Activated CD8-positive, alpha-beta T cell treated with anti-CD3 and anti-CD28 coated beads, Interleukin-2, amount 10 ng/mL, durations not matched to agents 7 days and 5 days (primary cell): ENCODE data around the gene BIN2. TPM values are rescaled to one million over a fixed set of nuclear protein-coding genes. Genes with fewer than 3 reads are reported as not detected.
"Not testable (repeated sequence)": the region's sequence is repeated elsewhere in the genome, so short reads cannot be mapped to it uniquely, and the experiment has no call there.

ENCODE experiments used
- ATAC-seq: fragments of 150-1000 bp; cut with Tn5 transposase; one replicate; pipeline ENCODE4 v1.10.0; 2021; ENCODE audit warnings: moderate library complexity
- CTCF ChIA-PET: fragments of 350-600 bp; sonication (Branson Sonifier 250); formaldehyde crosslinking; loops from one replicate; lab custom pipeline; 2021; ENCODE audit warnings: antibody characterized with exemption; lab: Charles Lee
- POLR2A ChIA-PET: fragments of 350-600 bp; sonication (Branson Sonifier 250); formaldehyde crosslinking; loops from one replicate; lab custom pipeline; 2021; ENCODE audit warnings: antibody characterized with exemption; lab: Charles Lee
- DNase-seq: peaks from one replicate; pipeline ENCODE4 v3.0.0-alpha.2; 2020
- H3K27ac Mint-ChIP-seq: one replicate; pipeline ENCODE4 v1.8.0; 2021; ENCODE audit warnings: mild to moderate bottlenecking, mixed read lengths
- H3K27me3 Mint-ChIP-seq: one replicate; pipeline ENCODE4 v1.8.0; 2021; ENCODE audit warnings: low read depth, mixed read lengths
- H3K36me3 Mint-ChIP-seq: one replicate; pipeline ENCODE4 v1.8.0; 2021; ENCODE audit warnings: low read depth, mixed read lengths
- H3K4me1 Mint-ChIP-seq: one replicate; pipeline ENCODE4 v1.8.0; 2021; ENCODE audit warnings: low read depth, mixed read lengths
- H3K4me3 Mint-ChIP-seq: one replicate; pipeline ENCODE4 v1.8.0; 2021; ENCODE audit warnings: mild to moderate bottlenecking, mixed read lengths
- H3K9me3 Mint-ChIP-seq: one replicate; pipeline ENCODE4 v1.8.0; 2022; ENCODE audit warnings: mixed read lengths; ENCODE audit not compliant: insufficient read depth
- total RNA-seq, 2 experiments: library from RNA; stranded (reverse); gene quantifications; one replicate each; pipeline ENCODE4 v1.2.3, GENCODE V29; 2021

Gene BIN2
- total RNA-seq, 2 experiments from 2014 or later: 158 to 161 TPM

GRCh38 chr12:51311389-51311788 is 12.6 kb downstream of the BIN2 start:
- Mint-ChIP-seq H3K4me3 (no peak overlapping the region), H3K36me3 (peaks cover 61% of the 10 kb centered on the region), H3K9me3 (no peaks in the 10 kb centered on the region), H3K4me1 (peaks cover 14% of the 10 kb centered on the region), H3K27me3 (no peaks in the 10 kb centered on the region), H3K27ac (no peak overlapping the region)
- POLR2A ChIA-PET: interaction anchor here (0.6 kb wide), 1 partner anchor 198 kb away, joined by 3 read pairs; no protein-coding TSS in a partner anchor
- DNase-seq (no peak), ATAC-seq (no peak)
- CTCF ChIA-PET: interaction anchor here (1.8 kb wide), 1 partner anchor 59 kb away, joined by 5 read pairs; no protein-coding TSS in a partner anchor

GRCh38 chr12:51307655-51308593 is 16.1 kb downstream of the BIN2 start:
- Mint-ChIP-seq H3K4me3 (no peak overlapping the region), H3K27ac (peak overlapping the region; percentile 30), H3K27me3 (no peaks in the 10 kb centered on the region), H3K36me3 (peaks cover 63% of the 10 kb centered on the region), H3K9me3 (no peaks in the 10 kb centered on the region), H3K4me1 (peaks cover 10% of the 10 kb centered on the region)
- ChIA-PET CTCF (interaction anchor here (0.8 to 3.1 kb wide), 3 partner anchors 14 to 90 kb away, joined by 3 to 16 read pairs (median 3); partner anchors contain the start of gene POU6F1), POLR2A (no interaction called here)
- no peak for DNase-seq
- no peak for ATAC-seq

- CTCF ChIA-PET: interaction anchor here (1.0 to 3.1 kb wide), 2 partner anchors 35 to 68 kb away, joined by 3 to 16 read pairs; partner anchors contain the start of gene DAZAP2
- Mint-ChIP-seq H3K9me3 (no peaks in the 10 kb centered on the region), H3K27me3 (no peaks in the 10 kb centered on the region), H3K27ac (no peak overlapping the region), H3K4me1 (peaks cover 5% of the 10 kb centered on the region), H3K36me3 (peaks cover 66% of the 10 kb centered on the region), H3K4me3 (no peak overlapping the region)
- ATAC-seq (no peak), DNase-seq (no peak)
- POLR2A ChIA-PET: no interaction called here
These were observed 17.5 kb downstream of the BIN2 start for GRCh38 chr12:51306507-51306906.

- peaks cover 59% of the 10 kb centered on the region for H3K36me3 Mint-ChIP-seq
- POLR2A ChIA-PET: interaction anchor here (0.6 kb wide), 2 partner anchors 82 to 242 kb away, joined by 3 read pairs; no protein-coding TSS in a partner anchor
- ATAC-seq, DNase-seq, H3K9me3 Mint-ChIP-seq, H3K27ac Mint-ChIP-seq, H3K27me3 Mint-ChIP-seq, H3K4me3 Mint-ChIP-seq, H3K4me1 Mint-ChIP-seq: not testable (repeated sequence)
- CTCF ChIA-PET: interaction anchor here (4.8 kb wide), 1 partner anchor 40 kb away, joined by 18 read pairs; no protein-coding TSS in a partner anchor
These were observed 23.2 kb downstream of the BIN2 start for GRCh38 chr12:51300768-51301167.

GRCh38 chr12:51295651-51296050 is 28.3 kb downstream of the BIN2 start:
- Mint-ChIP-seq H3K4me1 (peaks cover 3% of the 10 kb centered on the region), H3K9me3 (no peaks in the 10 kb centered on the region), H3K36me3 (peaks cover 49% of the 10 kb centered on the region), H3K27me3 (no peaks in the 10 kb centered on the region), H3K27ac (no peak overlapping the region), H3K4me3 (no peak overlapping the region)
- ChIA-PET CTCF (no interaction called here), POLR2A (no interaction called here)
- no peak for DNase-seq
- ATAC-seq: no peak

- DNase-seq, H3K27me3 Mint-ChIP-seq, H3K4me3 Mint-ChIP-seq, H3K9me3 Mint-ChIP-seq, CTCF ChIA-PET, H3K4me1 Mint-ChIP-seq, ATAC-seq, H3K27ac Mint-ChIP-seq: not testable (repeated sequence)
- POLR2A ChIA-PET: interaction anchor here (1.0 kb wide), 1 partner anchor 55 kb away, joined by 3 read pairs; the partner anchor contains the start of gene DAZAP2
- peaks cover 48% of the 10 kb centered on the region for H3K36me3 Mint-ChIP-seq
These were observed 29.9 kb downstream of the BIN2 start for GRCh38 chr12:51294097-51294496.

- peaks cover 49% of the 10 kb centered on the region for H3K36me3 Mint-ChIP-seq
- CTCF ChIA-PET: interaction anchor here (0.9 kb wide), 1 partner anchor 48 kb away, joined by 3 read pairs; no protein-coding TSS in a partner anchor
- no peak for ATAC-seq
These were observed 30.3 kb downstream of the BIN2 start for GRCh38 chr12:51293696-51294095.

GRCh38 chr12:51291603-51292513 is 32.1 kb downstream of the BIN2 start:
- H3K9me3 Mint-ChIP-seq, H3K4me1 Mint-ChIP-seq, H3K4me3 Mint-ChIP-seq, ATAC-seq, H3K27me3 Mint-ChIP-seq, DNase-seq, POLR2A ChIA-PET: not testable (repeated sequence)
- CTCF ChIA-PET: interaction anchor here (1.5 kb wide), 1 partner anchor 49 kb away, joined by 7 read pairs; no protein-coding TSS in a partner anchor
- peaks cover 52% of the 10 kb centered on the region for H3K36me3 Mint-ChIP-seq
- H3K27ac Mint-ChIP-seq: peak overlapping the region; percentile 19

More at GRCh38 chr12:51293696-51294095, 30.3 kb downstream of the BIN2 start:
- no peak for DNase-seq
- POLR2A ChIA-PET: interaction anchor here (1.0 kb wide), 1 partner anchor 55 kb away, joined by 3 read pairs; the partner anchor contains the start of gene DAZAP2
- no peak overlapping the region for H3K27ac Mint-ChIP-seq
- H3K4me3 Mint-ChIP-seq: no peak overlapping the region
- no peaks in the 10 kb centered on the region for H3K9me3 Mint-ChIP-seq
- no peaks in the 10 kb centered on the region for H3K27me3 Mint-ChIP-seq
- H3K4me1 Mint-ChIP-seq: peaks cover 3% of the 10 kb centered on the region

- H3K27me3 Mint-ChIP-seq: no peaks in the 10 kb centered on the region
- H3K9me3 Mint-ChIP-seq: no peaks in the 10 kb centered on the region
- no peak for DNase-seq
- no peak for ATAC-seq
- CTCF ChIA-PET: interaction anchor here (0.9 kb wide), 1 partner anchor 33 kb away, joined by 4 read pairs; no protein-coding TSS in a partner anchor
- no peaks in the 10 kb centered on the region for H3K4me1 Mint-ChIP-seq
- no peak overlapping the region for H3K4me3 Mint-ChIP-seq
- POLR2A ChIA-PET: no interaction called here
- H3K27ac Mint-ChIP-seq: no peak overlapping the region
- H3K36me3 Mint-ChIP-seq: peaks cover 48% of the 10 kb centered on the region
These were observed 38.1 kb downstream of the BIN2 start for GRCh38 chr12:51285843-51286242.

- Mint-ChIP-seq H3K4me1 (no peaks in the 10 kb centered on the region), H3K4me3 (no peak overlapping the region), H3K27me3 (no peaks in the 10 kb centered on the region), H3K9me3 (no peaks in the 10 kb centered on the region), H3K36me3 (peaks cover 34% of the 10 kb centered on the region), H3K27ac (no peak overlapping the region)
- CTCF ChIA-PET: interaction anchor here (2.4 to 2.6 kb wide), 2 partner anchors 11 to 60 kb away, joined by 10 to 12 read pairs; partner anchors contain the start of gene SMAGP
- ATAC-seq (no peak), DNase-seq (no peak)
- POLR2A ChIA-PET: no interaction called here
These were observed 42.6 kb downstream of the BIN2 start for GRCh38 chr12:51281202-51281924.
